22Rv1 (cell line): ENCODE measurements around the gene SEMA6A.
"Not testable (repeated sequence)": the region's sequence is repeated elsewhere in the genome, so short reads cannot be mapped to it uniquely, and the experiment has no call there.

Experiments used
- H3K27ac ChIP-seq: fragments of 450-650 bp; 2 replicates; pipeline ENCODE4 v1.5.1; 2017
- ZFX ChIP-seq: fragments of 450-650 bp; IDR thresholded peaks from 2 replicates; pipeline ENCODE4 v1.6.1; 2017; ENCODE audit warnings: antibody characterized with exemption, borderline replicate concordance
- TF ChIP-seq, protein P1 (sequence below): fragments of 450-650 bp; IDR thresholded peaks from 2 replicates; pipeline ENCODE4 v1.5.1; 2017; ENCODE audit warnings: mild to moderate bottlenecking

The SEMA6A gene

DNA sequence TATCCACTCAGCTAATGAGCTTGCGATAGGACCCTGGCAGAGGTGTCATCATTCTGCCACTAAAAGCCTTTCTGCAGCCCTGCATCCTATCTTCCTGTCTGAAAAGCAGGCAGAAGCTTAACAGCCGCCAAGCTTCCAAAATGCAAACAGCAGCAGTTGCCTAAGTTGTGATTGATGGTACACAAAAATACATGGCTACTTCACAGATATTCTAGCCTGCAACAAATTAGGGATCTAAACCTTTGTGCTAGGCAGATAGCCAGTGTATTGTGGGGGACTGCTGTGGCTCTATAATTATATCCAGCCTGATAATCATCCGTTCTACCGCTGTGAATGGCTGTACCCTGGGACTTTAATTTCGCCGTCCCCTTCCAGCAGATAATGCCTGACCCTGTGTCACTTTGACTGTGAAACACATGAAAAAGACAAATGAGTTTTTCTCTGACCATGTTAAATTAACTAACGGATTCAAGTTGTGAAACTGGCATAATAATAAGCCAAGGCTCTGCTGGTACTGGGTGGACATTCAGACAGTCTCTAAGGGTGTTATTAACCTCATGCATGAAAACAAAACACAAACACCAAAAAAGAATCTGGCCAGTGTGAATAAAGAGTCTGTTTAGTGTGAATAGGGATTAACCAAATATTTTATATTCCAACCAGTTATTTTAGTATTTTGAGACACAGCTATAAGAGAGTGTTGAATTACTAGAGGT lies 45.9 kb downstream of the SEMA6A start:
- no peak overlapping the region for H3K27ac ChIP-seq
- TF ChIP-seq, protein P1, sequence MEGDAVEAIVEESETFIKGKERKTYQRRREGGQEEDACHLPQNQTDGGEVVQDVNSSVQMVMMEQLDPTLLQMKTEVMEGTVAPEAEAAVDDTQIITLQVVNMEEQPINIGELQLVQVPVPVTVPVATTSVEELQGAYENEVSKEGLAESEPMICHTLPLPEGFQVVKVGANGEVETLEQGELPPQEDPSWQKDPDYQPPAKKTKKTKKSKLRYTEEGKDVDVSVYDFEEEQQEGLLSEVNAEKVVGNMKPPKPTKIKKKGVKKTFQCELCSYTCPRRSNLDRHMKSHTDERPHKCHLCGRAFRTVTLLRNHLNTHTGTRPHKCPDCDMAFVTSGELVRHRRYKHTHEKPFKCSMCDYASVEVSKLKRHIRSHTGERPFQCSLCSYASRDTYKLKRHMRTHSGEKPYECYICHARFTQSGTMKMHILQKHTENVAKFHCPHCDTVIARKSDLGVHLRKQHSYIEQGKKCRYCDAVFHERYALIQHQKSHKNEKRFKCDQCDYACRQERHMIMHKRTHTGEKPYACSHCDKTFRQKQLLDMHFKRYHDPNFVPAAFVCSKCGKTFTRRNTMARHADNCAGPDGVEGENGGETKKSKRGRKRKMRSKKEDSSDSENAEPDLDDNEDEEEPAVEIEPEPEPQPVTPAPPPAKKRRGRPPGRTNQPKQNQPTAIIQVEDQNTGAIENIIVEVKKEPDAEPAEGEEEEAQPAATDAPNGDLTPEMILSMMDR = no peak
- no peak for TF ChIP-seq ZFX

DNA sequence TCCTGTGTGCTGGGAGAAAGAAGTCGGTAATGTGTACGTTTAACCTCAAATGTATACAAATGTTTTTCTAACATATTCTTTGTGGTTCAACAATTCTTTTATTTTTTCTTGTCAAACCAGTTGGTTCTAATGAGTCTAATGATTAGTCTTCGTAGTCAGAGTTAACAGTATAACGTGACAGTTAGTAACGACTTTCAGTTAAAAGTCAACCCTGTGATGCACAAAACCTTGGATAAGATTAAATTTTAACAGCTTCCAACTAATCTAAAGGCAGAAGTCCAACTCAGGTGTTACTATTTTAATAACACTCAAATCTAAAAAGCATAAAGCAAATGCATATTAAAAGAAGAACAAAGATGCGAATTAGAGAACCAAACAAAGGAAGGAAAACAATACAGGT lies 47.0 kb downstream of the SEMA6A start:
- H3K27ac ChIP-seq = no peak overlapping the region
- no peak for TF ChIP-seq ZFX
- TF ChIP-seq, protein P1 = no peak

DNA sequence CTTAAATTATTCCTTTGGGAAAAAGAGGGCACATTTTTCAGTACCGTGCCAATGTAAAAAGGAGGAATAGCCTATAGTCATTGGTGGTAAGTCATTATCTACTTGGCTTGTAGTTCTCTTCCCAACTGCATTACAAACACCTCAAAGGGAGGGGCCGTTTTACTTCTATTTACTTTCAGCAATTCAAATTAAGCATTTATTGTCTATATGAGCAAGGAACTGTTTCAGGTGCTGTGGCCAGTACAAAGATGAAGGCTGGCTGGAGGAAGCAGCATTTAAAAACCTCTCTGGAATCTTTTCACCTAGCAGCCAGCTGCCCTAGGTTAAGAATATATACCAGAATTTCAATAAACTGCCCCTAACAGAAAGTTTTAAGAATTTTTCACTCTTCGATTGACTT lies 48.9 kb downstream of the SEMA6A start:
- peak overlapping the region; percentile 34 for H3K27ac ChIP-seq
- TF ChIP-seq, protein P1 = no peak
- TF ChIP-seq ZFX = no peak

DNA sequence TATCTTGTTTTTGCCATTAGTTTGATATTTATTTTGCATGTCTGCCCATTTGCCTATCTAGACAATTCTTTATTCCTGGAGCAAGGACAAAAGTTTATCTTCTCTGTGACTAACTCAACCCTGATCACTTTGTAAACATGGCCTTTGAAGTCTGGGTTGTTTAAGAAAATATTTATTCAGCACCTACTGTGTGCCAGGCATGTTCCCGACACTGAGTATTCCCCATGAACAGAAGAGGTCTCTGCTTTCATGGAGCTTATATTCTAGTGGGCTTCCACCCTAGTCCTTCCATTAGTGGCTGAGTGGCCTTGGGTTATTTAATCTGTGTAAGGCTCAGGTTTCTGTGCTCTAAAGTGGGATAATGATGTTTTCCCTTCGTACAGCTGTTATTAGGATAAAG lies 49.7 kb downstream of the SEMA6A start:
- TF ChIP-seq, protein P1 = no peak
- H3K27ac ChIP-seq = peak overlapping the region; percentile 34

- H3K27ac ChIP-seq = no peak overlapping the region
- TF ChIP-seq, protein P1 = no peak
- TF ChIP-seq ZFX = no peak
Observed at GRCh38 chr5:116524051-116524904, 50.3 kb downstream of the SEMA6A start.

- H3K27ac ChIP-seq = not testable (repeated sequence)
Observed at GRCh38 chr5:116523182-116523581, 51.4 kb downstream of the SEMA6A start.

DNA sequence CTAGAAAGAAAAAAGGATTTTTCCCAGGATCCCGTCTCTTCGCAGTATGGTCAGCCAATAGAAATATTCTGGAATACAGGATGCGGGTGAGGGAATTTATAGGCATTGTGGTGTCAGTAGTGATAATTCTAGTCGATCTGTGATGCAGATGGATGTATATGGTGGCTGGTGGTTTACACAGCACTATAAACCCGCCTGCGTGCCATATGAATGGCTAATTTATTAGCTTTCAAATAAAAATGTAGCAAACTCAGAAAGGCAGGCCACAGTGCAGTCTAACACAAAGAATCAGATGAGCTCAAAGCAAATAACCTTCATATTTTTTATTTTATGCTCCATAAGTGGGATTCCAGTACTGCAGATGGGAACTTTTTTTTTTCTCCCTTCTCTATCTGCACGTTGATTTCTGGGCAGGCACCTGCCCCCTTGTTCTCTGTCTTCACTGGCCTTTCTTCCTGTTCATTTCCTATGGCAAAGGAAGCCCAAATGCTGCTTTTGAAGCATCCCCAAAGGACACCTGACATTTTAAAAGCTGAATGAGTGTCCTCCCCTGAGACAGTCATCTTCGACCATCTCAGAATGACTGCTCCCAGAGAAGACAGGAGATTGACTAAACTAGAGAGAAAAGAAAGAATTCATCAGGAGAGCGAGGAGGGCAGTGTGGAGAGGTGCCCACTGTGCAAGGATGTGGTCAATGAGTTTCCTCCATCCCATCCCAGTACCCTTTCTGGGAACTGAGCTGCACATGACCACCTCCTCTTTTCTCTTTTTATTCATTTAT lies 52.1 kb downstream of the SEMA6A start:
- TF ChIP-seq, protein P1 = no peak
- TF ChIP-seq ZFX = no peak
- H3K27ac ChIP-seq = no peak overlapping the region
